Astrocyte (in vitro differentiated cells and primary cell): ENCODE data around the gene SLC22A13.

ENCODE experiments used
- EZH2 ChIP-seq: IDR thresholded peaks from 2 replicates; pipeline ENCODE4 v1.6.1; 2012; ENCODE audit warnings: mild to moderate bottlenecking, low read length, inconsistent platforms; ENCODE audit not compliant: insufficient read depth
- TF ChIP-seq, protein P1 (sequence below): IDR thresholded peaks from 2 replicates; pipeline ENCODE4 v1.5.1; 2011; ENCODE audit warnings: low read depth, mild to moderate bottlenecking, inconsistent platforms, low read length, moderate library complexity; ENCODE audit not compliant: insufficient read depth

DNA sequence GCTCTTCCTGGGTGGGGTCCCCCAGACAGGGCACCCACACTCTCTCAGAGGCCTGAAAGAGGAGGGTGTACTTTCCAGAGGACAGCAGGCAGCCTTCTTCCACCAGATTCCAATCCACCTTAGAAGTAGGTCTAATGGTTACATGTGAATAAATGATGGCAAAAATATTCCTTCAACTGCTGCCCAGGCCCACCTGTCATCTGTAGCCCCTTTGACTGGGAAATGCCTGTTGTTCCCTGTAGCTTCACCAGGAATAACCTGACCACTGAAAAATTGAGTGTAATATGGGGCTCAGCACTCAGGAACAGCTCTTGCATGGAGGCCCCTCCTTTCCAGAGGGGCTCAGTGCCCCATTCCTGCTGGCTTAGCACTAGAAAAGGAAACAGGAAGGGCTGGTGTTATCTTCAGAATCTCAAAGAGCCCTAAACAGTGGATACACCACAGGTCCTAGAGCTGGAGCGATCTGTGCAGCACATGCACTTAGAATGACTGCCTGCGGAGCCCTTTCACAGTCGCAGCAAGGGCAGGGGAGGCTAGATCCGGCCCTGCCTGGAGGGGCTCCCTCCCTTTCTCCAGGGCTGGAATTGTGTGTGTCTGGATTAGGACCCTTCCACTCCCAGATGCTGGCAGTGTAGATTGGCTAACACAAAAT, 48.6 kb downstream of the SLC22A13 start:
- TF ChIP-seq, protein P1, sequence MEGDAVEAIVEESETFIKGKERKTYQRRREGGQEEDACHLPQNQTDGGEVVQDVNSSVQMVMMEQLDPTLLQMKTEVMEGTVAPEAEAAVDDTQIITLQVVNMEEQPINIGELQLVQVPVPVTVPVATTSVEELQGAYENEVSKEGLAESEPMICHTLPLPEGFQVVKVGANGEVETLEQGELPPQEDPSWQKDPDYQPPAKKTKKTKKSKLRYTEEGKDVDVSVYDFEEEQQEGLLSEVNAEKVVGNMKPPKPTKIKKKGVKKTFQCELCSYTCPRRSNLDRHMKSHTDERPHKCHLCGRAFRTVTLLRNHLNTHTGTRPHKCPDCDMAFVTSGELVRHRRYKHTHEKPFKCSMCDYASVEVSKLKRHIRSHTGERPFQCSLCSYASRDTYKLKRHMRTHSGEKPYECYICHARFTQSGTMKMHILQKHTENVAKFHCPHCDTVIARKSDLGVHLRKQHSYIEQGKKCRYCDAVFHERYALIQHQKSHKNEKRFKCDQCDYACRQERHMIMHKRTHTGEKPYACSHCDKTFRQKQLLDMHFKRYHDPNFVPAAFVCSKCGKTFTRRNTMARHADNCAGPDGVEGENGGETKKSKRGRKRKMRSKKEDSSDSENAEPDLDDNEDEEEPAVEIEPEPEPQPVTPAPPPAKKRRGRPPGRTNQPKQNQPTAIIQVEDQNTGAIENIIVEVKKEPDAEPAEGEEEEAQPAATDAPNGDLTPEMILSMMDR = no peak
- no peak for TF ChIP-seq EZH2
